Measurements from ENCODE around the gene SCUBE2.

SCUBE2 gene

GRCh38 chr11:9057007-9057406 is 34.4 kb downstream of the SCUBE2 start:
- TF ChIP-seq CTCF (conservative IDR thresholded peaks at IDR 0.05; ENCODE audit: low read depth, low read length) = no peak
- DNase-seq (ENCODE audit: low read depth) = no peak
- no peak overlapping the region for H3K4me3 ChIP-seq (ENCODE audit: low read depth, low read length)

GRCh38 chr11:9056467-9056866 is 34.9 kb downstream of the SCUBE2 start:
- no peak for TF ChIP-seq CTCF (conservative IDR thresholded peaks at IDR 0.05; ENCODE audit: low read depth, low read length)
- DNase-seq (ENCODE audit: low read depth) = no peak
- no peak overlapping the region for H3K4me3 ChIP-seq (ENCODE audit: low read depth, low read length)

GRCh38 chr11:9053316-9054035 is 37.9 kb downstream of the SCUBE2 start:
- no peak overlapping the region for H3K4me3 ChIP-seq (ENCODE audit: low read depth, low read length)
- no peak for TF ChIP-seq CTCF (conservative IDR thresholded peaks at IDR 0.05; ENCODE audit: low read depth, low read length)
- DNase-seq (ENCODE audit: low read depth) = peak; percentile 57

- H3K4me3 ChIP-seq (ENCODE audit: low read depth, low read length) = no peak overlapping the region
- TF ChIP-seq CTCF (conservative IDR thresholded peaks at IDR 0.05; ENCODE audit: low read depth, low read length) = no peak
- no peak for DNase-seq (ENCODE audit: low read depth)
Observed at GRCh38 chr11:9052316-9052715, 39.1 kb downstream of the SCUBE2 start.

- H3K4me3 ChIP-seq (ENCODE audit: low read depth, low read length) = no peak overlapping the region
- no peak for TF ChIP-seq CTCF (conservative IDR thresholded peaks at IDR 0.05; ENCODE audit: low read depth, low read length)
Observed at GRCh38 chr11:9049959-9050358, 41.4 kb downstream of the SCUBE2 start.

GRCh38 chr11:9047964-9048523 is 43.4 kb downstream of the SCUBE2 start:
- DNase-seq (ENCODE audit: low read depth) = peak; percentile 35
- TF ChIP-seq CTCF (conservative IDR thresholded peaks at IDR 0.05; ENCODE audit: low read depth, low read length) = no peak
- no peak overlapping the region for H3K4me3 ChIP-seq (ENCODE audit: low read depth, low read length)

More at GRCh38 chr11:9049959-9050358, 41.4 kb downstream of the SCUBE2 start:
- no peak for DNase-seq (ENCODE audit: low read depth)

GRCh38 chr11:9046481-9046880 is 44.9 kb downstream of the SCUBE2 start:
- DNase-seq (ENCODE audit: low read depth) = no peak
- no peak for TF ChIP-seq CTCF (conservative IDR thresholded peaks at IDR 0.05; ENCODE audit: low read depth, low read length)
- H3K4me3 ChIP-seq (ENCODE audit: low read depth, low read length) = no peak overlapping the region
